ENCODE data around the gene DNAJC21.

The DNAJC21 gene

DNA sequence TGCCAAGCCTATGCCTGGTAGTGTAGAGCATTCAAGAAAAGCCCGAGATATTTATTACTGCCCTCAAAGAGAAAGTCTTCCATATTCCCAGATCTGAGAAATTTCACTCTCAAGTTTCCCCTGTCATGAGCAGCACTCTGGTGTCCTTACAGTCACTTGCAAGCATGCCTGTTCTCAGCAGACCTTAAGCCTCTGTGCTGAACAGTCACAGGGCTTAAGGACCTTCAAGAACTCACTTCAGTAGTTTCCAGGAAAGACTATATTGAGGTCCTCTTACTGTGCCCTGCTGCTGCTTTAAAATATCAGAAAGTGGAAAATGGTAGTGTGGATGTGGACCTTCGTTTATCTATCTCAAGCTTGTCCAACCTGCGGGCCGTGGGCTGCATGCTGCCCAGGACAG is 53.5 kb downstream of the DNAJC21 start:
- no peak overlapping the region for H3K4me2 ChIP-seq (ENCODE audit: insufficient read depth, low read length, poor library complexity, severe bottlenecking)
- H2BK120ac ChIP-seq (ENCODE audit: low read depth, low read length), result no peak overlapping the region
- no peak overlapping the region for H3K27ac ChIP-seq (replicated peaks; ENCODE audit: low read length)
- no peak overlapping the region for H4K8ac ChIP-seq (ENCODE audit: low read depth, low read length)
- no peak for DNase-seq (ENCODE audit: low spot score)
- H3K23ac ChIP-seq (ENCODE audit: low read depth, low read length, poor library complexity), result no peak overlapping the region
- no peaks in the 10 kb centered on the region for H3K4me1 ChIP-seq (ENCODE audit: control insufficient read depth in 2 of 2, insufficient read depth in 1 of 2, low read depth in 1 of 2, low read length in 2 of 2)
- H3K9ac ChIP-seq (ENCODE audit: low read depth, low read length, poor library complexity), result no peak overlapping the region
- no peaks in the 10 kb centered on the region for H3K36me3 ChIP-seq (replicated peaks in 1 of 2; ENCODE audit: control insufficient read depth in 2 of 2, insufficient read depth in 2 of 2, low read length in 2 of 2)
- H3K18ac ChIP-seq (ENCODE audit: low read length), result no peak overlapping the region
- no peak overlapping the region for H2BK5ac ChIP-seq (ENCODE audit: low read length)
- no peak overlapping the region for H2AK5ac ChIP-seq (ENCODE audit: low read depth, low read length)
- no peaks in the 10 kb centered on the region for H3K79me1 ChIP-seq (ENCODE audit: low read depth, low read length)
- no peak overlapping the region for H2AFZ ChIP-seq (ENCODE audit: low read length)
- H3K14ac ChIP-seq (ENCODE audit: low read length), result no peak overlapping the region
- no peak overlapping the region for H3K4me3 ChIP-seq (ENCODE audit: low read length in 2 of 2)
- WGBS, 2 donors (ENCODE audit: extremely low coverage in 2 of 2, insufficient read length in 2 of 2, insufficient replicate concordance in 1 of 2), result no CpG with 5 or more reads among the region's 4 CpGs
- no peak overlapping the region for H2BK12ac ChIP-seq (ENCODE audit: low read length)
- no peak overlapping the region for H2BK15ac ChIP-seq (ENCODE audit: low read length)
- peaks cover 4 to 11% of the 10 kb centered on the region in 2 donors for H3K9me3 ChIP-seq (replicated peaks in 1 of 2; ENCODE audit: control insufficient read depth in 2 of 2, insufficient read depth in 1 of 2, low read depth in 1 of 2, low read length in 2 of 2)
- no peak overlapping the region for H4K91ac ChIP-seq (ENCODE audit: low read depth, low read length, poor library complexity)
- no peak overlapping the region for H3K4ac ChIP-seq (ENCODE audit: low read length)
- H3K27me3 ChIP-seq (ENCODE audit: control insufficient read depth in 3 of 3, insufficient read depth in 3 of 3, low read depth in 1 of 3, low read length in 3 of 3), result no peaks in the 10 kb centered on the region

DNA sequence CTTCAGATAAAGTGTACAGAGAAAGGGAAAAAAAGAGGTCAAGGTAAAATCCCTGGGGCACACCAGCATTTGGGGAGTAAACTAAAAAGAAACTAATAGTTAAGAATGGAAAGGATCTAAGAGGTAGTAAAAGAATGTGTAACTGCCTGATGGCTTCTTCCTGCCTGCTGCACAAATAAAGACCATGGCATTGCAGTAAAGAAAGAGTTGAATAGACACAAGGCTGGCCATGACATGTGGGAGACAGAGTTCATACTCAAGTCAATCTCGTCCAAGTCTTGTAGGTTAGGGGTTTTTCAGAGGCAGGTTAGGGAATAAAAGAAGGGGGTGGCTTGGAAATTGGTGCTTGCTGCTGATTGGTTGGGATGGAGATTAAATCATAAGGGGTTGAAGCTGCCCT is 57.6 kb downstream of the DNAJC21 start:
- DNase-seq (ENCODE audit: low spot score), result no peak
- Histone ChIP-seq H3K4me3 (ENCODE audit: low read length in 2 of 2) (no peak overlapping the region), H3K23ac (ENCODE audit: low read depth, low read length, poor library complexity) (no peak overlapping the region), H4K91ac (ENCODE audit: low read depth, low read length, poor library complexity) (no peak overlapping the region), H3K36me3 (replicated peaks in 1 of 2; ENCODE audit: control insufficient read depth in 2 of 2, insufficient read depth in 2 of 2, low read length in 2 of 2) (no peaks in the 10 kb centered on the region), H2AK5ac (ENCODE audit: low read depth, low read length) (no peak overlapping the region), H2BK12ac (ENCODE audit: low read length) (no peak overlapping the region), H3K4me2 (ENCODE audit: insufficient read depth, low read length, poor library complexity, severe bottlenecking) (no peak overlapping the region), H3K4ac (ENCODE audit: low read length) (no peak overlapping the region), H3K9me3 (replicated peaks in 1 of 2; ENCODE audit: control insufficient read depth in 2 of 2, insufficient read depth in 1 of 2, low read depth in 1 of 2, low read length in 2 of 2) (peaks cover 4 to 11% of the 10 kb centered on the region in 2 donors), H3K18ac (ENCODE audit: low read length) (no peak overlapping the region), H3K27ac (replicated peaks; ENCODE audit: low read length) (no peak overlapping the region), H4K8ac (ENCODE audit: low read depth, low read length) (no peak overlapping the region), H2BK15ac (ENCODE audit: low read length) (no peak overlapping the region), H2BK5ac (ENCODE audit: low read length) (no peak overlapping the region), H3K4me1 (ENCODE audit: control insufficient read depth in 2 of 2, insufficient read depth in 1 of 2, low read depth in 1 of 2, low read length in 2 of 2) (no peaks in the 10 kb centered on the region), H3K79me1 (ENCODE audit: low read depth, low read length) (no peaks in the 10 kb centered on the region), H2BK120ac (ENCODE audit: low read depth, low read length) (no peak overlapping the region), H3K27me3 (ENCODE audit: control insufficient read depth in 3 of 3, insufficient read depth in 3 of 3, low read depth in 1 of 3, low read length in 3 of 3) (no peaks in the 10 kb centered on the region), H2AFZ (ENCODE audit: low read length) (no peak overlapping the region), H3K9ac (ENCODE audit: low read depth, low read length, poor library complexity) (no peak overlapping the region), H3K14ac (ENCODE audit: low read length) (no peak overlapping the region)
- no CpG with 5 or more reads among the region's 1 CpG for WGBS, 2 donors (ENCODE audit: extremely low coverage in 2 of 2, insufficient read length in 2 of 2, insufficient replicate concordance in 1 of 2)

DNA sequence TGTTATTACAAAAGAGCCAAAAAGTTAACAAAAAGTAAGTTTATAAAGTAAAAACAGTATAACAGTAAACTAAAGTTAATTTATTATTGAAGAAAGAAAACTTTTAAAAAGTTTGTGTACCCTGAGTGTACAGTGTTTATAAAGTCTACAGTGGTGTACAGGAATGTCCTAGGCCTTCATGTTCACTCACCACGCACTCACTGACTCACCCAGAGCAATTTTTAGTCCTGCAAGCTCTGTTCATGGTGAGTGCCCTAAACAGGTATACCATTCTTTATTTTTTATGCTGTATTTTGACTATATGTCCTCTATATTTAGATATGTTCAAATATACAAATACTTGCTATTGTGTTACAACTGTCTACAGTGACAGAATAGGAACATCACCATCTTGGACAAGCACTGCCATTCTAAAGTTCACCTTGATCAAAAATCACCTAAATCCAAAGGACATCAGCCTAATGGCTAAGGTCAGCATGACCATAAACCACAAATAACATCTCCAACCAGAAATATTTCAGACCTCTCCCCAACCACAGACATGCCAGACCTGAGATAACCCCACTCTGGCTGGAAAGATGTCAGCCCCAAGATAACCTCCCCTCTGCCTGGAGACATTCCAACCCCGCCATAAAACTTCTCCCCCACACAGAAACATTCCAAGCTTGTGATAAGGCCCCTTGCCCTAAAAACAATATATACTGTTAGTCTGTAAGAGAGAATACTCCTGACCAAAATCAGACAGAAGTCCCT is 62.3 kb downstream of the DNAJC21 start:
- no peaks in the 10 kb centered on the region for H3K27me3 ChIP-seq (ENCODE audit: control insufficient read depth in 3 of 3, insufficient read depth in 3 of 3, low read depth in 1 of 3, low read length in 3 of 3)
- no peak overlapping the region for H2BK15ac ChIP-seq (ENCODE audit: low read length)
- no peak for DNase-seq (ENCODE audit: low spot score)
- no peak overlapping the region for H3K18ac ChIP-seq (ENCODE audit: low read length)
- H3K36me3 ChIP-seq (replicated peaks in 1 of 2; ENCODE audit: control insufficient read depth in 2 of 2, insufficient read depth in 2 of 2, low read length in 2 of 2), result no peaks in the 10 kb centered on the region
- H3K4me1 ChIP-seq (ENCODE audit: control insufficient read depth in 2 of 2, insufficient read depth in 1 of 2, low read depth in 1 of 2, low read length in 2 of 2), result no peaks in the 10 kb centered on the region
- WGBS, 2 donors (ENCODE audit: extremely low coverage in 2 of 2, insufficient read length in 2 of 2, insufficient replicate concordance in 1 of 2), result no CpG with 5 or more reads among the region's 2 CpGs
- H3K23ac ChIP-seq (ENCODE audit: low read depth, low read length, poor library complexity), result no peak overlapping the region
- no peak overlapping the region for H3K27ac ChIP-seq (replicated peaks; ENCODE audit: low read length)
- H3K9ac ChIP-seq (ENCODE audit: low read depth, low read length, poor library complexity), result no peak overlapping the region
- H3K79me1 ChIP-seq (ENCODE audit: low read depth, low read length), result no peaks in the 10 kb centered on the region
- H2BK5ac ChIP-seq (ENCODE audit: low read length), result no peak overlapping the region
- H3K14ac ChIP-seq (ENCODE audit: low read length), result no peak overlapping the region
- H3K4me2 ChIP-seq (ENCODE audit: insufficient read depth, low read length, poor library complexity, severe bottlenecking), result no peak overlapping the region
- no peak overlapping the region for H2BK120ac ChIP-seq (ENCODE audit: low read depth, low read length)
- no peak overlapping the region for H4K8ac ChIP-seq (ENCODE audit: low read depth, low read length)
- no peak overlapping the region for H2BK12ac ChIP-seq (ENCODE audit: low read length)
- no peak overlapping the region for H2AK5ac ChIP-seq (ENCODE audit: low read depth, low read length)
- H3K4me3 ChIP-seq (ENCODE audit: low read length in 2 of 2), result no peak overlapping the region
- H3K4ac ChIP-seq (ENCODE audit: low read length), result no peak overlapping the region
- H4K91ac ChIP-seq (ENCODE audit: low read depth, low read length, poor library complexity), result no peak overlapping the region
- no peak overlapping the region for H2AFZ ChIP-seq (ENCODE audit: low read length)
- peaks cover 0 to 4% of the 10 kb centered on the region in 2 donors for H3K9me3 ChIP-seq (replicated peaks in 1 of 2; ENCODE audit: control insufficient read depth in 2 of 2, insufficient read depth in 1 of 2, low read depth in 1 of 2, low read length in 2 of 2)

DNA sequence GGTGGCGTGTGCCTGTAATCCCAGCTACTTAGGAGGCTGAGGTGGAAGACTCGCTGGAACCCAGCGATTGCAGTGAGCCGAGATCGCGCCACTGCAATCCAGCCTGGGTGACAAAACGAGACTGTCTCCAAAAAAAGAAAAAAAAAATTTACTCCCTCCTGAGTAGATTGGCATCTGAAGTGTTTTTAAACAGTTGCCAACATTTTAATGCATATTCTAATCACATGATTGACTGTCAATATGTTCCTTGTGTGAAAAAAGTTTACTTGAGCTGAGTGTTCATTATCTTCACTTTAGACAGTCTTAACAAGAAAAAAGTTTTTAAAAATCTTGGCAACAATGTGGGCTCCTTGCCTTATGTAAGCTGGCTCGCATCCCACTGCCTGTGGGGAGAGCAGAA is 64.6 kb downstream of the DNAJC21 start:
- H3K23ac ChIP-seq (ENCODE audit: low read depth, low read length, poor library complexity), result no peak overlapping the region
- H2BK15ac ChIP-seq (ENCODE audit: low read length), result no peak overlapping the region
- H3K27ac ChIP-seq (replicated peaks; ENCODE audit: low read length), result no peak overlapping the region
- H4K8ac ChIP-seq (ENCODE audit: low read depth, low read length), result no peak overlapping the region
- H3K14ac ChIP-seq (ENCODE audit: low read length), result no peak overlapping the region
- H2AK5ac ChIP-seq (ENCODE audit: low read depth, low read length), result no peak overlapping the region
- H3K4ac ChIP-seq (ENCODE audit: low read length), result no peak overlapping the region
- no peak overlapping the region for H2BK5ac ChIP-seq (ENCODE audit: low read length)
- no peaks in the 10 kb centered on the region for H3K36me3 ChIP-seq (replicated peaks in 1 of 2; ENCODE audit: control insufficient read depth in 2 of 2, insufficient read depth in 2 of 2, low read length in 2 of 2)
- H2AFZ ChIP-seq (ENCODE audit: low read length), result no peak overlapping the region
- DNase-seq (ENCODE audit: low spot score), result no peak
- no peak overlapping the region for H4K91ac ChIP-seq (ENCODE audit: low read depth, low read length, poor library complexity)
- no peak overlapping the region for H2BK120ac ChIP-seq (ENCODE audit: low read depth, low read length)
- H2BK12ac ChIP-seq (ENCODE audit: low read length), result no peak overlapping the region
- no peak overlapping the region for H3K9ac ChIP-seq (ENCODE audit: low read depth, low read length, poor library complexity)
- H3K4me3 ChIP-seq (ENCODE audit: low read length in 2 of 2), result no peak overlapping the region
- H3K18ac ChIP-seq (ENCODE audit: low read length), result no peak overlapping the region
- no peaks in the 10 kb centered on the region for H3K79me1 ChIP-seq (ENCODE audit: low read depth, low read length)
- no peak overlapping the region for H3K4me2 ChIP-seq (ENCODE audit: insufficient read depth, low read length, poor library complexity, severe bottlenecking)
- H3K27me3 ChIP-seq (ENCODE audit: control insufficient read depth in 3 of 3, insufficient read depth in 3 of 3, low read depth in 1 of 3, low read length in 3 of 3), result no peaks in the 10 kb centered on the region
- no peaks in the 10 kb centered on the region for H3K9me3 ChIP-seq (replicated peaks in 1 of 2; ENCODE audit: control insufficient read depth in 2 of 2, insufficient read depth in 1 of 2, low read depth in 1 of 2, low read length in 2 of 2)
- no peaks in the 10 kb centered on the region for H3K4me1 ChIP-seq (ENCODE audit: control insufficient read depth in 2 of 2, insufficient read depth in 1 of 2, low read depth in 1 of 2, low read length in 2 of 2)
- WGBS, 2 donors (ENCODE audit: extremely low coverage in 2 of 2, insufficient read length in 2 of 2, insufficient replicate concordance in 1 of 2), result no CpG with 5 or more reads among the region's 8 CpGs
